ENCODE data around the gene CSMD2. TPM values are rescaled to one million over a fixed set of nuclear protein-coding genes. Genes with fewer than 3 reads are reported as not detected.

CSMD2 gene
- total and polyA plus RNA-seq, 2 experiments from 2014 or later, result 5.3 to 16.6 TPM

- no peak for TF ChIP-seq CTCF (conservative IDR thresholded peaks at IDR 0.05; ENCODE audit: low read depth in 2 of 2)
- TF ChIP-seq REST (IDR thresholded peaks at IDR 0.05; ENCODE audit: unreplicated experiment), result no peak
Observed at GRCh38 chr1:33762109-33762830, 402.8 kb downstream of the CSMD2 start (continued).

GRCh38 chr1:33758698-33759097, 406.3 kb downstream of the CSMD2 start:
- DNase-seq (ENCODE audit: low spot score) (no peak), ATAC-seq (no peak)
- Mint-ChIP-seq H3K4me1 (no peaks in the 10 kb centered on the region), H3K9me3 (peaks cover 15% of the 10 kb centered on the region), H3K4me3 (no peak overlapping the region), H3K27me3 (ENCODE audit: insufficient read depth, low read depth, poor library complexity) (peaks cover 1% of the 10 kb centered on the region), H3K36me3 (ENCODE audit: low read depth) (peaks cover 23% of the 10 kb centered on the region), H3K27ac (no peak overlapping the region)
- Histone ChIP-seq H4K20me1 (replicated peaks; ENCODE audit: insufficient read depth) (no peaks in the 10 kb centered on the region), H3K27ac (ENCODE audit: low read depth) (no peak overlapping the region), H2AFZ (no peak overlapping the region), H3F3A (replicated peaks; ENCODE audit: low read depth) (no peaks in the 10 kb centered on the region), H3K4me2 (no peak overlapping the region), H3K27me3 (ENCODE audit: insufficient read depth) (no peaks in the 10 kb centered on the region), H3K4me1 (ENCODE audit: insufficient read depth) (no peaks in the 10 kb centered on the region), H3K79me2 (replicated peaks; ENCODE audit: insufficient read depth) (no peaks in the 10 kb centered on the region), H3K9me2 (ENCODE audit: insufficient read depth) (peaks cover 5% of the 10 kb centered on the region), H3K36me3 (ENCODE audit: insufficient read depth) (no peaks in the 10 kb centered on the region), H3K4me3 (no peak overlapping the region)
- TF ChIP-seq EZH2 (IDR thresholded peaks at IDR 0.05; ENCODE audit: low read depth, unreplicated experiment) (no peak), EZH2phosphoT487 (IDR thresholded peaks at IDR 0.05; ENCODE audit: unreplicated experiment) (no peak), NANOG (IDR thresholded peaks at IDR 0.05; ENCODE audit: borderline replicate concordance) (no peak), CTCF (conservative IDR thresholded peaks at IDR 0.05; ENCODE audit: low read depth in 2 of 2) (no peak), CREB1 (CRISPR knock-in tag; IDR thresholded peaks at IDR 0.05; ENCODE audit: low read depth) (no peak), ZNF331 (CRISPR knock-in tag; IDR thresholded peaks at IDR 0.05; ENCODE audit: low read depth) (no peak), JUNB (IDR thresholded peaks at IDR 0.05; ENCODE audit: unreplicated experiment) (no peak), ZNF114 (CRISPR knock-in tag; IDR thresholded peaks at IDR 0.05) (no peak), STAT1 (IDR thresholded peaks at IDR 0.05; ENCODE audit: unreplicated experiment) (no peak), REST (IDR thresholded peaks at IDR 0.05; ENCODE audit: unreplicated experiment) (no peak)
